Neural progenitor cell (in vitro differentiated cells): ENCODE results near the gene OCEL1.

Experiments
- EZH2 ChIP-seq: fragments of 200-600 bp; sonication (generic); IDR thresholded peaks from 2 replicates; pipeline ENCODE4 v1.6.1; 2017; ENCODE audit warnings: antibody characterized with exemption, mild to moderate bottlenecking, moderate library complexity
- EZH2phosphoT487 ChIP-seq: fragments of 200-600 bp; sonication (generic); IDR thresholded peaks from 2 replicates; pipeline ENCODE4 v1.6.1; 2017; ENCODE audit warnings: antibody characterized with exemption
- TF ChIP-seq, protein P1 (sequence below): fragments of 200-600 bp; sonication (generic); IDR thresholded peaks from 2 replicates; pipeline ENCODE4 v1.5.1; 2017; ENCODE audit warnings: antibody characterized with exemption, mild to moderate bottlenecking

DNA sequence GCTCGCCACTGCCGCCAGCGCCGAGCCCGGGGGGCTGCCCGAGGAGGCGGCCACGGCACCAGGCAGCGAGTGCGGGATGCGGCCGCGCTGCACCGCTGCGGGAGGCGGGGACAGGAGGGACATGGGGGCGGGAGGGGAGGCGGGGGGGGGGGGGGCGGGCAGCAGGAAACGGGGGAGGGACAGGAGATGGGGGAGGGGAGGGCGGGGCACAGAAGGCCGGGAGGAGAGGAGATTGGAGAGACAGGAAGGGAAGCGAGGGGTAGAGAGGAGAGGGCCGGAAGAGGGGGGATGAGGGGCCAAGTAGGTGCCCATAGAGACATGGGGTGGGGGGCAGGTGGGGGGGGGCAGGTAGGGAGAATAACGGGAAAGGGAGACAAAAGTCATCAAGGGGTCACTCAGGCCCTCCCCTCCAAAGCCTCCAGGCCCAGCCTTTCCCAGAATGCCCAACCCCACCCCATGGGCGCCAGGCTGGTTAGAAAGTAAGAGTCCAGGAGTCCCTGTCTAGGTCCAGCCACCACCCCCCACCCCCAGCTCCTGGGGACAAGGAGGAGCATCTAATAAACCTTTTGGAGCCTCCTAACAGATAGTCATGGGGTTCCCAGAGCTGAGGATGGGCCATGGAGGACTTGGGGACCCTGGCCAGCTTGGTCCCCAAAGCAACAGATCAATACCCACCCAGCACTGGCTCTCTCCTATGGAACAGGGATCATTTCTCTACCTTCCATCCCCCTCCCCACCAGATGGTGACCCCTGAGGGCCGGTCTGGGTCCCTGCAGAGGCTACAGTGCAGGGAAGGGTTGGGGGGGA, 10.1 kb downstream of the OCEL1 start:
- TF ChIP-seq, protein P1, sequence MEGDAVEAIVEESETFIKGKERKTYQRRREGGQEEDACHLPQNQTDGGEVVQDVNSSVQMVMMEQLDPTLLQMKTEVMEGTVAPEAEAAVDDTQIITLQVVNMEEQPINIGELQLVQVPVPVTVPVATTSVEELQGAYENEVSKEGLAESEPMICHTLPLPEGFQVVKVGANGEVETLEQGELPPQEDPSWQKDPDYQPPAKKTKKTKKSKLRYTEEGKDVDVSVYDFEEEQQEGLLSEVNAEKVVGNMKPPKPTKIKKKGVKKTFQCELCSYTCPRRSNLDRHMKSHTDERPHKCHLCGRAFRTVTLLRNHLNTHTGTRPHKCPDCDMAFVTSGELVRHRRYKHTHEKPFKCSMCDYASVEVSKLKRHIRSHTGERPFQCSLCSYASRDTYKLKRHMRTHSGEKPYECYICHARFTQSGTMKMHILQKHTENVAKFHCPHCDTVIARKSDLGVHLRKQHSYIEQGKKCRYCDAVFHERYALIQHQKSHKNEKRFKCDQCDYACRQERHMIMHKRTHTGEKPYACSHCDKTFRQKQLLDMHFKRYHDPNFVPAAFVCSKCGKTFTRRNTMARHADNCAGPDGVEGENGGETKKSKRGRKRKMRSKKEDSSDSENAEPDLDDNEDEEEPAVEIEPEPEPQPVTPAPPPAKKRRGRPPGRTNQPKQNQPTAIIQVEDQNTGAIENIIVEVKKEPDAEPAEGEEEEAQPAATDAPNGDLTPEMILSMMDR, result no peak
- TF ChIP-seq EZH2 (no peak), EZH2phosphoT487 (no peak)
